Activated CD8-positive, alpha-beta memory T cell treated with anti-CD3 and anti-CD28 coated beads, Interleukin-2, amount 50 U/mL, for 24 hours (primary cell): ENCODE data around the gene NAA20.

Experiments
- DNase-seq: peaks from one replicate; pipeline ENCODE4 v3.0.0-alpha.2; 2020; ENCODE audit errors: extremely low read depth

NAA20 gene

GRCh38 chr20:20017001-20017843 lies at the start of gene NAA20:
Gene NAA20 (plus strand): TSS chr20:20017362. CDS start chr20:20017397, 35 bp downstream.
- DNase-seq: peak; percentile 81

GRCh38 chr20:19967445-19967844 lies 49.7 kb upstream of the NAA20 start:
- no peak for DNase-seq

- no peak for DNase-seq
These were observed 49.1 kb upstream of the NAA20 start for GRCh38 chr20:19968028-19968427.

- DNase-seq: no peak
These were observed 48.6 kb upstream of the NAA20 start for GRCh38 chr20:19968466-19969073.

- DNase-seq: no peak
These were observed 48.1 kb upstream of the NAA20 start for GRCh38 chr20:19969106-19969505.

GRCh38 chr20:19969507-19970255 lies 47.5 kb upstream of the NAA20 start:
- DNase-seq: no peak

GRCh38 chr20:19970256-19970765 lies 46.9 kb upstream of the NAA20 start:
- DNase-seq: no peak

- no peak for DNase-seq
These were observed 46.0 kb upstream of the NAA20 start for GRCh38 chr20:19971116-19971515.

GRCh38 chr20:19973961-19974629 lies 43.1 kb upstream of the NAA20 start:
- DNase-seq: no peak

GRCh38 chr20:19974630-19975435 lies 42.3 kb upstream of the NAA20 start:
- no peak for DNase-seq

- no peak for DNase-seq
These were observed 41.7 kb upstream of the NAA20 start for GRCh38 chr20:19975436-19975799.

GRCh38 chr20:19975901-19976300 lies 41.3 kb upstream of the NAA20 start:
- no peak for DNase-seq

GRCh38 chr20:19976595-19977372 lies 40.4 kb upstream of the NAA20 start:
- DNase-seq: no peak

- no peak for DNase-seq
These were observed 39.8 kb upstream of the NAA20 start for GRCh38 chr20:19977373-19977770.

- no peak for DNase-seq
These were observed 38.5 kb upstream of the NAA20 start for GRCh38 chr20:19978511-19979210.

GRCh38 chr20:19981031-19981451 lies 36.1 kb upstream of the NAA20 start:
- DNase-seq: no peak

GRCh38 chr20:19986419-19986818 lies 30.7 kb upstream of the NAA20 start:
- no peak for DNase-seq

GRCh38 chr20:19987046-19987445 lies 30.1 kb upstream of the NAA20 start:
- no peak for DNase-seq

- no peak for DNase-seq
These were observed 26.3 kb upstream of the NAA20 start for GRCh38 chr20:19990850-19991249.

GRCh38 chr20:19991308-19991707 lies 25.9 kb upstream of the NAA20 start:
- no peak for DNase-seq
